H9 (cell line): Measurements from ENCODE around the gene AGPAT1. TPM values are rescaled to one million over a fixed set of nuclear protein-coding genes. Genes with fewer than 3 reads are reported as not detected.

Experiments used
- DNase-seq: peaks from one replicate; pipeline ENCODE4 v3.0.0-alpha.2; 2017
- H2AFZ ChIP-seq: one replicate; pipeline ENCODE4 v1.6.1; 2013; ENCODE audit warnings: mild to moderate bottlenecking, low read length, control low read depth, moderate library complexity
- H2AK5ac ChIP-seq: 2 replicates; pipeline ENCODE4 v1.6.1; 2013; ENCODE audit warnings: low read length, control low read depth, mixed read lengths; ENCODE audit not compliant: insufficient read length
- H2BK120ac ChIP-seq: one replicate; pipeline ENCODE4 v1.6.1; 2013; ENCODE audit warnings: low read depth, mild to moderate bottlenecking, low read length, control low read depth, inconsistent platforms; ENCODE audit not compliant: poor library complexity, severe bottlenecking
- H2BK12ac ChIP-seq: 2 replicates; pipeline ENCODE4 v1.6.1; 2013; ENCODE audit warnings: low read length, control low read depth, mixed read lengths, low read depth; ENCODE audit not compliant: insufficient read length
- H2BK15ac ChIP-seq: 2 replicates; pipeline ENCODE4 v1.6.1; 2013; ENCODE audit warnings: low read depth, low read length, control low read depth
- H2BK20ac ChIP-seq: one replicate; pipeline ENCODE4 v1.6.1; 2013; ENCODE audit warnings: low read depth, mild to moderate bottlenecking, low read length, control low read depth, inconsistent platforms; ENCODE audit not compliant: poor library complexity, severe bottlenecking
- H2BK5ac ChIP-seq: 2 replicates; pipeline ENCODE4 v1.6.1; 2013; ENCODE audit warnings: low read length, control low read depth, mixed read lengths; ENCODE audit not compliant: insufficient read length
- H3K14ac ChIP-seq: 2 replicates; pipeline ENCODE4 v1.6.1; 2013; ENCODE audit warnings: low read length, control low read depth; ENCODE audit not compliant: insufficient read depth
- H3K18ac ChIP-seq: 2 replicates; pipeline ENCODE4 v1.6.1; 2013; ENCODE audit warnings: low read depth, mild to moderate bottlenecking, mixed read lengths, low read length, control low read depth; ENCODE audit not compliant: insufficient read length
- H3K23ac ChIP-seq: 2 replicates; pipeline ENCODE4 v1.6.1; 2013; ENCODE audit warnings: low read length, control low read depth, mixed read lengths, low read depth; ENCODE audit not compliant: insufficient read length
- H3K23me2 ChIP-seq: 2 replicates; pipeline ENCODE4 v1.6.1; 2013; ENCODE audit warnings: low read depth, mild to moderate bottlenecking, mixed read lengths, low read length, control low read depth; ENCODE audit not compliant: insufficient read length, poor library complexity, severe bottlenecking
- H3K27ac ChIP-seq: 2 replicates; pipeline ENCODE4 v1.5.1; 2013; ENCODE audit warnings: low read length, control low read depth, mixed read lengths, low read depth; ENCODE audit not compliant: insufficient read length
- H3K27me3 ChIP-seq: 2 replicates; pipeline ENCODE4 v1.6.1; 2013; ENCODE audit warnings: low read length, control low read depth, inconsistent platforms; ENCODE audit not compliant: insufficient read depth
- H3K4ac ChIP-seq: 2 replicates; pipeline ENCODE4 v1.6.1; 2013; ENCODE audit warnings: low read depth, mild to moderate bottlenecking, control low read depth, inconsistent platforms, low read length, moderate library complexity
- H3K4me1 ChIP-seq: 2 replicates; pipeline ENCODE4 v1.6.1; 2013; ENCODE audit warnings: low read length, control low read depth, inconsistent platforms; ENCODE audit not compliant: insufficient read depth
- H3K4me2 ChIP-seq: 2 replicates; pipeline ENCODE4 v1.6.1; 2013; ENCODE audit warnings: low read length, control low read depth, mixed read lengths; ENCODE audit not compliant: insufficient read length, insufficient read depth
- H3K56ac ChIP-seq: 2 replicates; pipeline ENCODE4 v1.6.1; 2013; ENCODE audit warnings: low read depth, mild to moderate bottlenecking, mixed read lengths, low read length, control low read depth; ENCODE audit not compliant: insufficient read length
- H3K79me1 ChIP-seq: 2 replicates; pipeline ENCODE4 v1.6.1; 2013; ENCODE audit warnings: low read depth, mild to moderate bottlenecking, moderate library complexity, low read length, control low read depth, inconsistent platforms; ENCODE audit not compliant: insufficient read depth, poor library complexity, severe bottlenecking
- H3K79me2 ChIP-seq: 2 replicates; pipeline ENCODE4 v1.6.1; 2013; ENCODE audit warnings: low read length, control low read depth, inconsistent platforms; ENCODE audit not compliant: insufficient read depth
- H3K9ac ChIP-seq: 2 replicates; pipeline ENCODE4 v1.6.1; 2013; ENCODE audit warnings: low read length, control low read depth, mixed read lengths; ENCODE audit not compliant: insufficient read length; ENCODE audit errors: extremely low read depth
- H3K9me3 ChIP-seq: one replicate; pipeline ENCODE4 v1.6.1; 2013; ENCODE audit warnings: low read depth, low read length, inconsistent platforms; ENCODE audit not compliant: control insufficient read depth
- H3T11ph ChIP-seq: one replicate; pipeline ENCODE4 v1.6.1; 2013; ENCODE audit warnings: mild to moderate bottlenecking, low read length, control low read depth, inconsistent platforms
- H4K20me1 ChIP-seq: one replicate; pipeline ENCODE4 v1.6.1; 2013; ENCODE audit not compliant: control insufficient read depth, insufficient read length, insufficient read depth
- H4K5ac ChIP-seq: 2 replicates; pipeline ENCODE4 v1.6.1; 2013; ENCODE audit warnings: low read depth, mild to moderate bottlenecking, mixed read lengths, low read length, control low read depth; ENCODE audit not compliant: insufficient read length
- H4K8ac ChIP-seq: replicated peaks from 2 replicates; pipeline ENCODE4 v1.6.1; 2013; ENCODE audit warnings: low read length, control low read depth, mixed read lengths, low read depth; ENCODE audit not compliant: insufficient read length
- H4K91ac ChIP-seq: 2 replicates; pipeline ENCODE4 v1.6.1; 2013; ENCODE audit warnings: low read depth, mild to moderate bottlenecking, moderate library complexity, mixed read lengths, low read length, control low read depth; ENCODE audit not compliant: insufficient read length
- H3K27ac Mint-ChIP-seq, 3 experiments: 2 replicates in 2 of 3; 3 replicates in 1 of 3; pipeline ENCODE4 v1.8.0; 2020 to 2021; ENCODE audit warnings: mixed read lengths in 3 of 3, mild to moderate bottlenecking in 1 of 3, moderate library complexity in 1 of 3
- H3K27me3 Mint-ChIP-seq: 2 replicates; pipeline ENCODE4 v1.8.0; 2021; ENCODE audit warnings: low read depth, mild to moderate bottlenecking, moderate library complexity, mixed read lengths
- H3K36me3 Mint-ChIP-seq, 3 experiments: 2 replicates in 2 of 3; 3 replicates in 1 of 3; pipeline ENCODE4 v1.8.0; 2020 to 2021; ENCODE audit warnings: low read depth in 3 of 3, mixed read lengths in 3 of 3; ENCODE audit not compliant: insufficient read depth in 1 of 3
- H3K4me1 Mint-ChIP-seq, 2 experiments: 2 replicates each; pipeline ENCODE4 v1.8.0; 2020; ENCODE audit warnings: mixed read lengths in 2 of 2
- H3K4me3 Mint-ChIP-seq, 2 experiments: 2 replicates in 1 of 2; 3 replicates in 1 of 2; pipeline ENCODE4 v1.8.0; 2020 to 2021; ENCODE audit warnings: mild to moderate bottlenecking in 2 of 2, mixed read lengths in 2 of 2, moderate library complexity in 1 of 2
- H3K9me3 Mint-ChIP-seq, 2 experiments: 2 replicates in 1 of 2; 3 replicates in 1 of 2; pipeline ENCODE4 v1.8.0; 2020; ENCODE audit warnings: mild to moderate bottlenecking in 2 of 2, mixed read lengths in 2 of 2, moderate library complexity in 1 of 2
- WGBS: extraction: QIAGEN DNeasy Blood & Tissue Kit; methylation state at CpG from one replicate; pipeline ENCODE4 v1.1.7; 2013; ENCODE audit warnings: missing lambda C conversion rate, low lambda C conversion rate, mixed read lengths; ENCODE audit not compliant: insufficient read length; ENCODE audit errors: extremely low coverage; 5-methylcytosine and 5-hydroxymethylcytosine counted together
- total RNA-seq: library from RNA; stranded (reverse); gene quantifications from 2 replicates; pipeline ENCODE4 v1.2.1, GENCODE V29; 2021
- TF ChIP-seq, protein P1 (sequence below): fragments of 200-600 bp; sonication (generic); conservative IDR thresholded peaks from 3 replicates; pipeline ENCODE4 v1.8.0; 2021; ENCODE audit warnings: antibody characterized with exemption, mild to moderate bottlenecking

Gene AGPAT1
- total RNA-seq, 1 experiment from 2014 or later: 89.5 TPM

DNA sequence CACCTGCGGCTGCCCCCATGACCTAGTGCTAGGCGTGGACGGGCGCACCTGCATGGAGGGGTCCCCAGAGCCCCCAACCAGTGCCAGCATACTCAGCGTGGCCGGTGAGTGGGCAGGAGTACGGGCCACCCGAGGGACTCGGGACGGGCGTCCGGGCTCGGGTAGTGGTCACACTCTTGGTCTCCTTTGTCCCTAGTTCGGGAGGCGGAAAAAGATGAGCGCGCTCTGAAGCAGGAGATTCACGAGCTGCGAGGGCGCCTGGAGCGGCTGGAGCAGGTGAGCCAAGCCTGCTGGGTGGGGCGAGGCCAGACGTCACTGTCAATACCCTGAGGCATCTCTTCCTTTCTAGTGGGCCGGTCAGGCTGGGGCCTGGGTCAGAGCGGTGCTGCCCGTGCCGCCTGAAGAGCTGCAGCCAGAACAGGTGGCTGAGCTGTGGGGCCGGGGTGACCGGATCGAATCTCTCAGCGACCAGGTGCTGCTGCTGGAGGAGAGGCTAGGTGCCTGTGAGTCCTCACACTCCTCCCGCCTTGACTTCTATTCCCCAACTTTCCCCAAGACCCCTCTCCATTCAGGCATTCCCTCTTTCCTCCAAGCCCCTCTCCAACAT, 8.6 kb downstream of the AGPAT1 start:
- no peaks in the 10 kb centered on the region for H3K9me3 Mint-ChIP-seq
- no peaks in the 10 kb centered on the region for H3K4me1 ChIP-seq
- H2BK120ac ChIP-seq: no peak overlapping the region
- peaks cover 3 to 23% of the 10 kb centered on the region in 2 experiments; a peak in 2 of 4 replicates for H3K4me1 Mint-ChIP-seq
- H3K18ac ChIP-seq: no peak overlapping the region
- no peak overlapping the region for H3K4ac ChIP-seq
- H2AK5ac ChIP-seq: no peak overlapping the region
- no peak overlapping the region for H3K9ac ChIP-seq
- H3K23me2 ChIP-seq: no peaks in the 10 kb centered on the region
- peaks cover 2% of the 10 kb centered on the region for H4K20me1 ChIP-seq
- H3K36me3 Mint-ChIP-seq: peaks cover 46 to 79% (median 61%) of the 10 kb centered on the region in 3 experiments
- no peak overlapping the region for H3K14ac ChIP-seq
- no peak overlapping the region for H4K5ac ChIP-seq
- no peak overlapping the region for H3K27ac ChIP-seq
- DNase-seq: peak; percentile 68
- no peak overlapping the region for H4K8ac ChIP-seq
- H3K27me3 ChIP-seq: no peaks in the 10 kb centered on the region
- no peak overlapping the region for H3K56ac ChIP-seq
- no peak overlapping the region for H3K4me2 ChIP-seq
- no peak overlapping the region for H3K23ac ChIP-seq
- no CpG with 5 or more reads among the region's 32 CpGs for WGBS
- H3K4me3 Mint-ChIP-seq: no peak overlapping the region; a peak in 2 of 5 replicates
- no peak overlapping the region for H4K91ac ChIP-seq
- no peak overlapping the region for H2BK15ac ChIP-seq
- TF ChIP-seq, protein P1, sequence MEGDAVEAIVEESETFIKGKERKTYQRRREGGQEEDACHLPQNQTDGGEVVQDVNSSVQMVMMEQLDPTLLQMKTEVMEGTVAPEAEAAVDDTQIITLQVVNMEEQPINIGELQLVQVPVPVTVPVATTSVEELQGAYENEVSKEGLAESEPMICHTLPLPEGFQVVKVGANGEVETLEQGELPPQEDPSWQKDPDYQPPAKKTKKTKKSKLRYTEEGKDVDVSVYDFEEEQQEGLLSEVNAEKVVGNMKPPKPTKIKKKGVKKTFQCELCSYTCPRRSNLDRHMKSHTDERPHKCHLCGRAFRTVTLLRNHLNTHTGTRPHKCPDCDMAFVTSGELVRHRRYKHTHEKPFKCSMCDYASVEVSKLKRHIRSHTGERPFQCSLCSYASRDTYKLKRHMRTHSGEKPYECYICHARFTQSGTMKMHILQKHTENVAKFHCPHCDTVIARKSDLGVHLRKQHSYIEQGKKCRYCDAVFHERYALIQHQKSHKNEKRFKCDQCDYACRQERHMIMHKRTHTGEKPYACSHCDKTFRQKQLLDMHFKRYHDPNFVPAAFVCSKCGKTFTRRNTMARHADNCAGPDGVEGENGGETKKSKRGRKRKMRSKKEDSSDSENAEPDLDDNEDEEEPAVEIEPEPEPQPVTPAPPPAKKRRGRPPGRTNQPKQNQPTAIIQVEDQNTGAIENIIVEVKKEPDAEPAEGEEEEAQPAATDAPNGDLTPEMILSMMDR: no peak
- H2BK5ac ChIP-seq: no peak overlapping the region
- H3K9me3 ChIP-seq: no peaks in the 10 kb centered on the region
- no peaks in the 10 kb centered on the region for H3K79me2 ChIP-seq
- H2BK12ac ChIP-seq: no peak overlapping the region
- H3K27me3 Mint-ChIP-seq: no peaks in the 10 kb centered on the region; the same call in 1 of the 2 replicates
- H3K79me1 ChIP-seq: no peaks in the 10 kb centered on the region
- H2BK20ac ChIP-seq: no peak overlapping the region
- H2AFZ ChIP-seq: no peak overlapping the region
- no peak overlapping the region for H3T11ph ChIP-seq
- peak overlapping the region in 2 of 3 experiments; percentile 38 to 66; a peak in 5 of 7 replicates for H3K27ac Mint-ChIP-seq
